GM12892 (cell line): ENCODE data around the gene MYLIP.

Experiments used
- DNase-seq: peaks from one replicate; pipeline ENCODE4 v3.0.0; 2011; ENCODE audit not compliant: insufficient read length
- FAIRE-seq: peaks from 2 replicates; lab custom pipeline; 2011; peaks lifted over from hg19 to GRCh38; lab: Jason Lieb, UNC
- POLR2A ChIP-seq: IDR thresholded peaks from 2 replicates; pipeline ENCODE4 v1.6.1; 2011; ENCODE audit warnings: low read depth, low read length, control low read depth
- POLR2AphosphoS5 ChIP-seq: IDR thresholded peaks from 2 replicates; pipeline ENCODE4 v1.6.1; 2011; ENCODE audit warnings: low read depth, low read length, control low read depth
- TAF1 ChIP-seq: IDR thresholded peaks from 2 replicates; pipeline ENCODE4 v1.6.1; 2011; ENCODE audit warnings: low read depth, mild to moderate bottlenecking, control low read depth, low read length, borderline replicate concordance

MYLIP gene

GRCh38 chr6:16108921-16109658 lies 19.8 kb upstream of the MYLIP start:
- no peak for TF ChIP-seq POLR2AphosphoS5

DNA sequence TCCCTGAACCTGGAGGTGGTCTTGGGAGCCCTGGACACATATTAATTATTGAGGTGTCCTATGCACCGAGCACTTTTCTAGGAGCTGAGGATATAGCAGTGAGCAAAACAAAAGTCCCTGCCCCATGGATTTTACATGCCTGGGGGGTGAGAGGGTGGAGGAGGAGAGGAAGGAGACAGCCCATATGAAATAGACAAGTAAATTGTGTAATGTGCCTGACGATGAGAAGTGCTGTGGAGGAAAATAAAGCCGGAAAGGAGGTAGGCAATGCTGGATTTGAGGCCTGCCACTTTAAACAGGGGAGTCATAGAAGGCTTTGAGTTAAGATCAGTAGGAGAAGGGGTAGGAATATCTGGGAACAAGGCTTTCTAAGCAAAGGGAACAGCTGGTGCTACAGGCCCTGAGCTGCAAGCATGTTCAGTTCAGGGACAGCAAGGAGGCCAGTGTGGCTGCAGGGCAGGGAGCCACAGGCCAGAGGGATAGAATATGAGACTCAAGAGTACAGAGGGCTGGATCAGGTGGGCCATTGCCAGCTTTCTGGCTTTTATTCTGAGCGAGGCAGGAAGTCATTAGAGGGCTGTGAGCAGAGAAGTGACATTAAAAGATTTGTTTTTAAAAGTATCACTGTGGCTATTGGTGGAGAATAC lies 19.1 kb upstream of the MYLIP start:
- FAIRE-seq (no peak), DNase-seq (no peak)
- TF ChIP-seq POLR2A: no peak
- TF ChIP-seq TAF1: no peak
- no peak for TF ChIP-seq POLR2AphosphoS5

More at GRCh38 chr6:16108921-16109658, 19.8 kb upstream of the MYLIP start:
- FAIRE-seq (no peak), DNase-seq (no peak)

DNA sequence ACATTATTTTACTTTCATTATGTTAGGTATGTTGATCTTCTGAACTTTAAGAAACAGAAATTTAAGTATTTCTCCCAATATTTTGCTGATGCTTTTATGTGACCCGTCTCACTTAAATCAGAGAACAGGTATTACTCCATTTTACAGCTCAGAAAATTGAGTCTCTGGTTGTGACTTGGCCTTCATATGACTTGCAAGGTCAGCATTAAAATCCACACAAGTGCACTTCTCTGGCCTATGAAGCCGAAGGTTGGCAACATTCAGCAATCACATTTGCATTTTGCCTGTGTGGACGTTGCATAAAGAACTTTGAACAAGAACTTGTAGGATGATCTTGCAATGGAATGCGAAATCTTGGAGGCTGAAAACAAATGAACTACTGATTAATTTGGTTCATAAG lies 10.1 kb upstream of the MYLIP start:
- TF ChIP-seq POLR2AphosphoS5 (no peak), TAF1 (no peak), POLR2A (no peak)
- FAIRE-seq (no peak), DNase-seq (no peak)

DNA sequence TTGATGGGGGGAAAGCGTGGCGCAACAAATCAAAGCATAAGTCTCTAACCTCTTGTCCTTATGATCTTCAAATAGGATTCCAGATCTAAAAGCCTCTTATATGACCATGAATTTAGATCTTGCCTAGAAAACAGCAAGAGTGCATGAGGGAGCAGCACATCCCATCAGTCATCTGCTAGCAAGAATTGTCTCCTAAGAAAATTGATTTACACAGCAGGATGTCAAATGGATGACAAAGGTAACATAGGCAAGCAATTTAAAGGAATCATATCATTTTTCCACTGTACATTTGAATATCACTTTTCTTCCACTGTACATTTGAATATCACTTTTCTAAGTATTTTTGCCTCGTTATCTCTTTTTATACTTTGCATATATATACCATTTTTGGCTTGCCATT lies 7.5 kb upstream of the MYLIP start:
- FAIRE-seq: no peak
- TF ChIP-seq POLR2AphosphoS5 (no peak), POLR2A (no peak), TAF1 (no peak)
- DNase-seq: no peak

DNA sequence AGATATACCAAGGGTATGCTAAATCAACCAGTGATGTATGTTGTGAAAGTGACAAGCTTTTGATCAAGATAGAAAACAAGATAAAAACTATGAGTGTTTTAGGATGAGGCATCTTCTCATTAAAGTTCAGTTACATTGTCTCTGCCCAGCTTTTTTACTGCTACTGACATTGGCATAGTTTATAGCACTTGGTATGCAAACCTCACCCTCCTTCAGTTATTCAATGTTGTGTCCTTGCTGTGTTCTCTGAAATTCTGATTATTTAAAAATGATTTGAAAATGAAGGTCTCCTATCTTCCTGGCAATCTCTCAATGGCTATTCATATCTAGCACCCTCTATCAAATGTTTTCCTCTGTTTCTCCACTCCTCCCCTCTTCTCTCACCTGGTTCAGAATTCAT lies 6.7 kb upstream of the MYLIP start:
- FAIRE-seq (no peak), DNase-seq (no peak)
- TF ChIP-seq TAF1: no peak
- no peak for TF ChIP-seq POLR2A
- no peak for TF ChIP-seq POLR2AphosphoS5

- DNase-seq: no peak
- TF ChIP-seq TAF1: no peak
- no peak for TF ChIP-seq POLR2AphosphoS5
- no peak for TF ChIP-seq POLR2A
- FAIRE-seq: no peak
Observed at GRCh38 chr6:16124198-16125180, 4.4 kb upstream of the MYLIP start.

DNA sequence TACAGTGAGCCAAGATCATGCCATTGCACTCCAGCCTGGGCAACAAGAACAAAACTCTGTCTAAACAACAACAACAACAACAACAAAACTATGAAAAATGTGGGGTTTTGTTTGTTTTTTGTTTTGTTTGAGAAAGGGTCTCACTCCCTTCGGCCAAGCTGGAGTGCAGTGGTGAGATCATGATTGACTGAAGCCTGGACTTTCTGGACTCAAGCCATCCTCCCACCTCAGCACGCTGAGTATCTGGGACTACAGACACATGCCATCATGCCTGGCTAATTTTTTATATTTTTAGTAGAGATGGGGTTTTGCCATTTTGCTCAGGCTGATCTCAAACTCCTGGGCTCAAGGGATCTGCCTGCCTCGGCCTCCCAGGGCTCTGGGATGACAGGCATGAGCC lies 2.8 kb upstream of the MYLIP start:
- no peak for DNase-seq
- TF ChIP-seq POLR2A (no peak), TAF1 (no peak), POLR2AphosphoS5 (no peak)
- FAIRE-seq: no peak

GRCh38 chr6:16126861-16127260 lies 2.0 kb upstream of the MYLIP start:
- TF ChIP-seq POLR2A (no peak), TAF1 (no peak), POLR2AphosphoS5 (no peak)
- no peak for DNase-seq
- FAIRE-seq: no peak

- no peak for DNase-seq
- FAIRE-seq: no peak
- TF ChIP-seq POLR2AphosphoS5 (no peak), POLR2A (no peak), TAF1 (no peak)
Observed at GRCh38 chr6:16127471-16127870, 1.4 kb upstream of the MYLIP start.

- FAIRE-seq (peak; percentile 67), DNase-seq (no peak)
- TF ChIP-seq POLR2A (no peak), TAF1 (no peak), POLR2AphosphoS5 (no peak)
Observed at GRCh38 chr6:16129623-16130401, 926 bp downstream of the MYLIP start.

DNA sequence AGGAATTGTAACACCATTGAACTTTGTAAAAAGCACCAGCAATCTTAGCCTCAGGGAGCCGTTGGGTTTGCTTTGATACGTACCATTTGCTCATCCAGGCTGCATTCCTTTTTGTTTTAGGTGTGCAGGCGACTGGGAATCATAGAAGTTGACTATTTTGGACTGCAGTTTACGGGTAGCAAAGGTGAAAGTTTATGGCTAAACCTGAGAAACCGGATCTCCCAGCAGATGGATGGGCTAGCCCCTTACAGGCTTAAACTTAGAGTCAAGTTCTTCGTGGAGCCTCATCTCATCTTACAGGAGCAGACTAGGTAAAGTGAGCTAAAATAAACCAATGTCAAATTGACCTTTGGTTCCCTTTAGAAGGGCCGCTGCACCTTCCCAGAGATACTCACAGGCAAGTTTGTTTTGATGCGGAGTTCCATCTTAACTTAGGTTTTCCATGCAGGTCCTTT lies 1.6 kb downstream of the MYLIP start:
- TF ChIP-seq TAF1: no peak
- TF ChIP-seq POLR2AphosphoS5: no peak
- no peak for TF ChIP-seq POLR2A
- no peak for DNase-seq
- no peak for FAIRE-seq
